Glutamatergic neuron (in vitro differentiated cells): ENCODE results near the gene SPATA6. TPM values are rescaled to one million over a fixed set of nuclear protein-coding genes. Genes with fewer than 3 reads are reported as not detected.

Experiments
- DNase-seq: peaks from one replicate; pipeline ENCODE4 v3.0.0; 2022
- H3K27ac Mint-ChIP-seq: one replicate; pipeline ENCODE4 v1.8.0; 2020; ENCODE audit warnings: mild to moderate bottlenecking, mixed read lengths, inconsistent platforms; ENCODE audit not compliant: unreplicated experiment
- H3K27me3 Mint-ChIP-seq: one replicate; pipeline ENCODE4 v1.8.0; 2020; ENCODE audit warnings: mild to moderate bottlenecking, moderate library complexity, mixed read lengths, inconsistent platforms; ENCODE audit not compliant: unreplicated experiment
- H3K36me3 Mint-ChIP-seq: one replicate; pipeline ENCODE4 v1.8.0; 2020; ENCODE audit warnings: mild to moderate bottlenecking, mixed read lengths, inconsistent platforms; ENCODE audit not compliant: unreplicated experiment
- H3K4me1 Mint-ChIP-seq: one replicate; pipeline ENCODE4 v1.8.0; 2020; ENCODE audit warnings: mild to moderate bottlenecking, low read depth, mixed read lengths, inconsistent platforms; ENCODE audit not compliant: unreplicated experiment
- H3K4me3 Mint-ChIP-seq: one replicate; pipeline ENCODE4 v1.8.0; 2020; ENCODE audit warnings: mild to moderate bottlenecking, mixed read lengths, inconsistent platforms; ENCODE audit not compliant: unreplicated experiment
- H3K9me3 Mint-ChIP-seq: one replicate; pipeline ENCODE4 v1.8.0; 2020; ENCODE audit warnings: mild to moderate bottlenecking, moderate library complexity, mixed read lengths, inconsistent platforms; ENCODE audit not compliant: unreplicated experiment
- CTCF ChIP-seq: fragments of 200-600 bp; sonication (generic); IDR thresholded peaks from one replicate; pipeline ENCODE4 v1.5.0; 2021; ENCODE audit not compliant: partially characterized antibody, unreplicated experiment
- total RNA-seq: library from RNA; stranded (reverse); fragmentation: NEBNext Ultra II Directional; extraction: Animal tissue kit (Norgen Biotek cat#: 25700); gene quantifications from one replicate; pipeline ENCODE4 v1.2.1, GENCODE V29; 2021; ENCODE audit not compliant: unreplicated experiment

The SPATA6 gene
- total RNA-seq, 1 donor from 2014 or later, result 11.3 TPM

GRCh38 chr1:48498096-48498791, 26.2 kb upstream of the SPATA6 start:
- Mint-ChIP-seq H3K4me3 (peak overlapping the region; percentile 19), H3K27ac (peak overlapping the region; percentile 53), H3K9me3 (peaks cover 3% of the 10 kb centered on the region), H3K4me1 (peaks cover 13% of the 10 kb centered on the region), H3K36me3 (no peaks in the 10 kb centered on the region), H3K27me3 (no peaks in the 10 kb centered on the region)
- peak; percentile 88 for DNase-seq
- TF ChIP-seq CTCF, result peak; percentile 94

GRCh38 chr1:48495911-48496310, 23.9 kb upstream of the SPATA6 start:
- H3K9me3 Mint-ChIP-seq, result peaks cover 3% of the 10 kb centered on the region
- H3K27me3 Mint-ChIP-seq, result no peaks in the 10 kb centered on the region
- H3K27ac Mint-ChIP-seq, result no peak overlapping the region
- no peak for TF ChIP-seq CTCF
- no peak overlapping the region for H3K4me3 Mint-ChIP-seq
- peaks cover 12% of the 10 kb centered on the region for H3K4me1 Mint-ChIP-seq
- no peaks in the 10 kb centered on the region for H3K36me3 Mint-ChIP-seq
- no peak for DNase-seq

- Mint-ChIP-seq H3K4me1 (peaks cover 5% of the 10 kb centered on the region), H3K36me3 (no peaks in the 10 kb centered on the region), H3K27me3 (peaks cover 2% of the 10 kb centered on the region), H3K27ac (no peak overlapping the region), H3K4me3 (no peak overlapping the region), H3K9me3 (peaks cover 3% of the 10 kb centered on the region)
- no peak for DNase-seq
- TF ChIP-seq CTCF, result no peak
Observed at GRCh38 chr1:48495166-48495565, 23.2 kb upstream of the SPATA6 start.

DNA sequence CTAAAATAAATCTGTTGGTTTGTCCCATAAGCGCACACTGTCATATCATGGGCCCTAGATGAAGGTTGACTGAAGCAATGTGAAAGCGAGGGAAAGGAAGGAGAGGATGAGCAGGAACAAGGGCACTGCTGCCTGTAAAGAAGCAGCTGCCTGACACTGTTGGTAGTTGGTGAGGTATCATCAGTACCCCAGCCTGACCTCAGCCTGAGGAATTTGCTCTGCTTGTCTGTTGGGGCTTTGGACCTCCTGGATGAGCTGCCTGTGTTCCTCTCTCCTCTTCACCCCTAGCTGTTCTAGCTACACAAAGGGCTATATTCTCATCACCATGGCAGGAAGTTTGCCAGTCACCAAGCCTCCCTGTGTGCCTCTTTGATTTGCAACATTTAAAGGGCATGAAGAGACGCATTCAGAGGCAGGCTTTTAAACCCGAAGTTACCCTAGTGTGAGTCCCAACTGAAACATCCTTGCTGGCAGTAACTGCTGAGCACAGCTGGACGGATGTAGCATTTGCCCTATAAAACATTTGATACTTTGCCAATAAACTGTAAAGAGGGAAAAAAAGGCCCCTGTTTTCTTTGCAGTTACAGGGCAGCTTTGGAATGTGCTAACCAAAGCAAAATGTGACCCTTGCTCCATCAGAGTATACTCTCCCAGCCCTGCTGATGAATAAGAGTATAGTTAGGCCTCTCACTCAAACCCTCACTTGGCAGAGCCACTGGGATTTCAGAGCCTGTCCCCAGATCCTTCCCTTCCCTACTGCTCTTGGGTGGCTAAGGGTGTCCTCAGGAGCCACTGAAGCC, 22.2 kb upstream of the SPATA6 start:
- TF ChIP-seq CTCF, result no peak
- no peak overlapping the region for H3K27ac Mint-ChIP-seq
- DNase-seq, result no peak
- H3K27me3 Mint-ChIP-seq, result peaks cover 2% of the 10 kb centered on the region
- no peak overlapping the region for H3K4me3 Mint-ChIP-seq
- H3K9me3 Mint-ChIP-seq, result peaks cover 3% of the 10 kb centered on the region
- H3K4me1 Mint-ChIP-seq, result peaks cover 4% of the 10 kb centered on the region
- H3K36me3 Mint-ChIP-seq, result no peaks in the 10 kb centered on the region

- DNase-seq, result no peak
- no peak overlapping the region for H3K27ac Mint-ChIP-seq
- H3K27me3 Mint-ChIP-seq, result peaks cover 2% of the 10 kb centered on the region
- H3K4me3 Mint-ChIP-seq, result no peak overlapping the region
- no peaks in the 10 kb centered on the region for H3K36me3 Mint-ChIP-seq
- H3K9me3 Mint-ChIP-seq, result no peaks in the 10 kb centered on the region
- no peak for TF ChIP-seq CTCF
- no peaks in the 10 kb centered on the region for H3K4me1 Mint-ChIP-seq
Observed at GRCh38 chr1:48493041-48493440, 21.0 kb upstream of the SPATA6 start.
